Measurements from ENCODE around the gene TNFSF4.

DNA sequence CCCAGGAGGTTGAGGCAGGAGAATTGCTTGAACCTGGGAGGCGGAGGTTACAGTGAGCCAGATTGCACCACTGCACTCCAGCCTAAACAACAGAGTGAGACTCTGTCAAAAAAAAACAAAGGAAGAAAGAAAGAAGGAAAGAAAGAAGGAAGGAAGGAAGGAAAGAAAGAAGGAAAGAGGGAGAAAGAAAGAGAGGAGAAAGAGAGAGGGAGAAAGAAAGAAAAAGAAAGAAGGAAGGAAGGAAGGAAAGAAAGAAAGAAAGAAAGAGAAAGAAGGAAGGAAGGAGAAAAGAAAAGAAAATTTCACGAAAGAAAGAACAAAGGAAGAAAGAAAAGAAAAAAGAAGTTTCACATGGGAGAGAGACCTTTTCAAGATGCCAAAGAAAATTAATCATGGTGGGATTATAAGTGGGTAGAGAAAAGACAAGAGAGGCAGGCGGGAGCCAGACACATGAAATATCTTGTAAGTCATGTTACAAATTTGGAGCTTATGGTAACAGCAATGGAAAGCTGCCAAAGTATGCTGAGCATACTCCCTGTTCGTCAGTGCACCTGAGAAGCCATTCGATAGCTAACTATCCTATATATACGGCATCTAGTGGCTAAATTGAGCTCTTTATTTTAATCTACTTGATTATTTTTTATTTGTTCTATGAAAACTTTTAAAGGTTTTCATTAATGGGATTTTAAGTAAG lies 41.3 kb upstream of the TNFSF4 start:
- TF ChIP-seq EZH2 (IDR thresholded peaks at IDR 0.05; ENCODE audit: low read length, unreplicated experiment) = no peak
- TF ChIP-seq, protein P1, sequence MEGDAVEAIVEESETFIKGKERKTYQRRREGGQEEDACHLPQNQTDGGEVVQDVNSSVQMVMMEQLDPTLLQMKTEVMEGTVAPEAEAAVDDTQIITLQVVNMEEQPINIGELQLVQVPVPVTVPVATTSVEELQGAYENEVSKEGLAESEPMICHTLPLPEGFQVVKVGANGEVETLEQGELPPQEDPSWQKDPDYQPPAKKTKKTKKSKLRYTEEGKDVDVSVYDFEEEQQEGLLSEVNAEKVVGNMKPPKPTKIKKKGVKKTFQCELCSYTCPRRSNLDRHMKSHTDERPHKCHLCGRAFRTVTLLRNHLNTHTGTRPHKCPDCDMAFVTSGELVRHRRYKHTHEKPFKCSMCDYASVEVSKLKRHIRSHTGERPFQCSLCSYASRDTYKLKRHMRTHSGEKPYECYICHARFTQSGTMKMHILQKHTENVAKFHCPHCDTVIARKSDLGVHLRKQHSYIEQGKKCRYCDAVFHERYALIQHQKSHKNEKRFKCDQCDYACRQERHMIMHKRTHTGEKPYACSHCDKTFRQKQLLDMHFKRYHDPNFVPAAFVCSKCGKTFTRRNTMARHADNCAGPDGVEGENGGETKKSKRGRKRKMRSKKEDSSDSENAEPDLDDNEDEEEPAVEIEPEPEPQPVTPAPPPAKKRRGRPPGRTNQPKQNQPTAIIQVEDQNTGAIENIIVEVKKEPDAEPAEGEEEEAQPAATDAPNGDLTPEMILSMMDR (conservative IDR thresholded peaks at IDR 0.05; ENCODE audit: low read depth, low read length) = no peak
